ENCODE results near the gene DAPK2. TPM values are rescaled to one million over a fixed set of nuclear protein-coding genes. Genes with fewer than 3 reads are reported as not detected.

DAPK2 gene
- total RNA-seq, 1 experiment from 2014 or later = 1.4 TPM

DNA sequence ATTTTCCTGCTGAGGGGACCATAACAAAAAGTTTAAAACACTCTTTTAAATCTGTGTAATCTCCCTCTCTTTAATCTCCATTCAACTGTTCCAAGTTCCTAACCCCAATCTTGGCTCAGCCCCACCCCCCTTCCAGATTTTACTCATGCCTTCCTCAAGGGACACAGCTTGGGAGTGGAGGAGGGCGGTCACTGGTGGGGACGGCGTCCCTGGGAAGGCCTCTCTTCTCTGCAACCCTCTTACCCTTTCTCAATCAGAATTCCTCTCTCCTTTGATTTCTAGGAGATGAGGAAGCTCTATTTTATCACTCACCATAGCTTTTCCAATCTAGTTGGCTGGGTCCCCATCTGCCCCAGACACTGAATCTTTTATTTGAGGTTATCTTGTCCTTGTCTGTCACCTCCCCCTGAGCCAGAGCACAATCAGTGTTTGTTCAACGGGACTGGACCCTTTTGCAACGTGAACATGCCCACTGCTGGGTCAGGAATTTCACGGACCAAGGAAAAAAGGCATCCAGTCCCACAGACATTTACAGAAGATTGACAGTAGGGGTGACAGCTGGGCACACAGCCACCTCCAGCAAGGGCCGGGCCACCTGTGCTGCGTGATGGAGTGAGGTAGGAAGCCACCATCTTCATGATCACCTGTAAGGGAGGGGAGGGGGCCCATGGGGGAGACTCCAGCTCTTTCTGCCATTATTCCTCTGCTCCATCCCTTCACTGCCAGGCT is 128.5 kb downstream of the DAPK2 start:
- Histone ChIP-seq H3K9me2 (replicated peaks; ENCODE audit: low read length) (no peaks in the 10 kb centered on the region), H3K4me2 (ENCODE audit: low read length) (no peak overlapping the region), H4K20me1 (ENCODE audit: low read length) (no peaks in the 10 kb centered on the region), H3K4me1 (ENCODE audit: insufficient read depth, low read length) (no peaks in the 10 kb centered on the region), H2AFZ (ENCODE audit: low read length) (no peak overlapping the region), H3K27ac (ENCODE audit: low read length) (no peak overlapping the region), H3K36me3 (ENCODE audit: low read depth, low read length) (no peaks in the 10 kb centered on the region), H3K9ac (ENCODE audit: low read length) (no peak overlapping the region), H3K9me3 (ENCODE audit: low read length) (no peaks in the 10 kb centered on the region), H3K79me2 (ENCODE audit: low read length) (no peaks in the 10 kb centered on the region), H3F3A (ENCODE audit: low read length, unreplicated experiment) (no peaks in the 10 kb centered on the region), H3K27me3 (ENCODE audit: low read length) (no peaks in the 10 kb centered on the region), H3K4me3 (ENCODE audit: low read length) (no peak overlapping the region)
- ATAC-seq (no peak), DNase-seq (no peak)
- intact Hi-C loops (cut with micrococcal nuclease) = no loop called here
- TF ChIP-seq EZH2 (IDR thresholded peaks at IDR 0.05; ENCODE audit: low read length, unreplicated experiment) (no peak), EZH2phosphoT487 (IDR thresholded peaks at IDR 0.05; ENCODE audit: borderline replicate concordance, low read length) (no peak)
- TF ChIP-seq, protein P1, sequence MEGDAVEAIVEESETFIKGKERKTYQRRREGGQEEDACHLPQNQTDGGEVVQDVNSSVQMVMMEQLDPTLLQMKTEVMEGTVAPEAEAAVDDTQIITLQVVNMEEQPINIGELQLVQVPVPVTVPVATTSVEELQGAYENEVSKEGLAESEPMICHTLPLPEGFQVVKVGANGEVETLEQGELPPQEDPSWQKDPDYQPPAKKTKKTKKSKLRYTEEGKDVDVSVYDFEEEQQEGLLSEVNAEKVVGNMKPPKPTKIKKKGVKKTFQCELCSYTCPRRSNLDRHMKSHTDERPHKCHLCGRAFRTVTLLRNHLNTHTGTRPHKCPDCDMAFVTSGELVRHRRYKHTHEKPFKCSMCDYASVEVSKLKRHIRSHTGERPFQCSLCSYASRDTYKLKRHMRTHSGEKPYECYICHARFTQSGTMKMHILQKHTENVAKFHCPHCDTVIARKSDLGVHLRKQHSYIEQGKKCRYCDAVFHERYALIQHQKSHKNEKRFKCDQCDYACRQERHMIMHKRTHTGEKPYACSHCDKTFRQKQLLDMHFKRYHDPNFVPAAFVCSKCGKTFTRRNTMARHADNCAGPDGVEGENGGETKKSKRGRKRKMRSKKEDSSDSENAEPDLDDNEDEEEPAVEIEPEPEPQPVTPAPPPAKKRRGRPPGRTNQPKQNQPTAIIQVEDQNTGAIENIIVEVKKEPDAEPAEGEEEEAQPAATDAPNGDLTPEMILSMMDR (conservative IDR thresholded peaks at IDR 0.05; ENCODE audit: low read depth, low read length) = no peak
- POLR2A ChIA-PET (ENCODE audit: unreplicated experiment) = no interaction called here
- BruUV-seq (replicated peaks) = no TSS peak
- CTCF ChIA-PET = no interaction called here

DNA sequence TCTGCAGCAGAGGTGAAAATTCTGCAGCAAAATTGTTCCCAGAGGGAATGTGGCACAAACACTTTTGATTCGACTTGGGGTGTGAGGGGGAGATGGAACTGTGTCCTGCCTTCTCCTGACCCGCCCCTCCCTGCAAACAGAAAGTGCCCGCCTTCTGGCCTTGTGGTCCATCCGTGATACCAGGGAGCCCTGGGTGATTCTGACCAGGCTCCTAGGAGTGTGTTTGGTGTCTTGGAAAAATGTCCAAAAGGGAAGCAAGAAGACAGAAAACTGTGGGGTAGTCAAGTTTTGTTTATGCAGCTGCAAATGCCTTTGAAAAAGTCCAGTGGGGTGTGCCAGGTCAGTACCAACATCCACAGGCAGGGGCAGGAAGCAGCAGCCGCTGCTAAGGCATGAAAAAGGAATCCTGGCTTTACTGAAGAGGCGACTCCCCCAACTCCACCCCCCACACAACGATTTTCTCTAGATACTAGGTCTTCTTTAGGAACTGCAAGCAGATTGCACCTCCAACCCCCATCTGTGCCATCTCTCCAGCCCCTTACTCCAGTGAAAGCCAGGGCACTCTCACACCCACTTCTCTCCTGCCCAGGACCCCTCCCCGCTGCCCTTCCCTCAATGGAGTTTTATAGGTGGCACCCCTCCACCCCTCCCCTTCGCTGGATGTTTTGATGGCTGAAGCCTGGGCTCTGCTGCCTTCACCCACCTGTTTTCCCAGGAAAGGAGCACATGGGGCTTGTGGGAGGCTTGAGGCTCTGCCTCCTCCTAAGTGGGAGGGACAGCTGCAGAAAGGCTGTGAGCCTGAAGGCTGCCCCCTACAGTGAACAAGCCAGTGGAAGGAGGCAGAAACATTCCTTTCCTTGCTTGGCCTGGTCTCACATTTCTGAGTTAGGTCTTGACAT is 130.2 kb downstream of the DAPK2 start:
- Histone ChIP-seq H3K79me2 (ENCODE audit: low read length) (no peaks in the 10 kb centered on the region), H3K4me2 (ENCODE audit: low read length) (no peak overlapping the region), H2AFZ (ENCODE audit: low read length) (no peak overlapping the region), H3K4me1 (ENCODE audit: insufficient read depth, low read length) (no peaks in the 10 kb centered on the region), H3F3A (ENCODE audit: low read length, unreplicated experiment) (no peaks in the 10 kb centered on the region), H3K9me2 (replicated peaks; ENCODE audit: low read length) (no peaks in the 10 kb centered on the region), H3K4me3 (ENCODE audit: low read length) (no peak overlapping the region), H3K9ac (ENCODE audit: low read length) (no peak overlapping the region), H3K36me3 (ENCODE audit: low read depth, low read length) (no peaks in the 10 kb centered on the region), H4K20me1 (ENCODE audit: low read length) (no peaks in the 10 kb centered on the region), H3K9me3 (ENCODE audit: low read length) (no peaks in the 10 kb centered on the region), H3K27me3 (ENCODE audit: low read length) (no peaks in the 10 kb centered on the region), H3K27ac (ENCODE audit: low read length) (no peak overlapping the region)
- BruUV-seq (replicated peaks) = no TSS peak
- TF ChIP-seq, protein P1 (conservative IDR thresholded peaks at IDR 0.05; ENCODE audit: low read depth, low read length) = no peak
- TF ChIP-seq EZH2phosphoT487 (IDR thresholded peaks at IDR 0.05; ENCODE audit: borderline replicate concordance, low read length) (no peak), EZH2 (IDR thresholded peaks at IDR 0.05; ENCODE audit: low read length, unreplicated experiment) (no peak)
- intact Hi-C loops (cut with micrococcal nuclease) = no loop called here
- DNase-seq (peak; percentile 12), ATAC-seq (no peak)
- ChIA-PET CTCF (no interaction called here), POLR2A (ENCODE audit: unreplicated experiment) (no interaction called here)
